HG03457 (cell line): Measurements from ENCODE around the gene SLC25A42.
"Not testable (repeated sequence)": the region's sequence is repeated elsewhere in the genome, so short reads cannot be mapped to it uniquely, and the experiment has no call there.

Experiments
- ATAC-seq: cut with Tn5 transposase; IDR thresholded peaks from one replicate; pipeline ENCODE4 v1.9.1; 2021; ENCODE audit warnings: moderate number of reproducible peaks; ENCODE audit not compliant: unreplicated experiment

Gene SLC25A42

GRCh38 chr19:19102566-19102965 lies 38.8 kb downstream of the SLC25A42 start:
- ATAC-seq, result not testable (repeated sequence)

DNA sequence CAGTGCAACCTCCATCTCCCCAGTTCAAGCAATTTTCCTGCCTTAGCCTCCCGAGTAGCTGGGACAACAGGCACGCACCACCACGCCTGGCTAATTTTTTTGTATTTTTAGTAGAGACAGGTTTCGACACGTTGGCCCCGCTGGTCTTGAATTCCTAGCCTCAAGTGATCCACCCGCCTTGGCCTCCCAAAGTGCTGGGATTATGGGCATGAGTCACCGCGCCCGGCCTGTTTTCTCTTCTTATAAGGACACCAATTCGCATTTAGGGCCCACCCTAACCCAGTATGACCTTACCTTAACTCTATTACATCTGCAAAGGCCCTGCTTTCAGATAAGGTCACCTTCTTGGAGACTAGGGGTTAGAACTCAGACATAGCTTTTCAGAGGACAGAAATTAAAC lies 39.4 kb downstream of the SLC25A42 start:
- ATAC-seq, result no peak

- no peak for ATAC-seq
These were observed 41.7 kb downstream of the SLC25A42 start for GRCh38 chr19:19105365-19106055.

DNA sequence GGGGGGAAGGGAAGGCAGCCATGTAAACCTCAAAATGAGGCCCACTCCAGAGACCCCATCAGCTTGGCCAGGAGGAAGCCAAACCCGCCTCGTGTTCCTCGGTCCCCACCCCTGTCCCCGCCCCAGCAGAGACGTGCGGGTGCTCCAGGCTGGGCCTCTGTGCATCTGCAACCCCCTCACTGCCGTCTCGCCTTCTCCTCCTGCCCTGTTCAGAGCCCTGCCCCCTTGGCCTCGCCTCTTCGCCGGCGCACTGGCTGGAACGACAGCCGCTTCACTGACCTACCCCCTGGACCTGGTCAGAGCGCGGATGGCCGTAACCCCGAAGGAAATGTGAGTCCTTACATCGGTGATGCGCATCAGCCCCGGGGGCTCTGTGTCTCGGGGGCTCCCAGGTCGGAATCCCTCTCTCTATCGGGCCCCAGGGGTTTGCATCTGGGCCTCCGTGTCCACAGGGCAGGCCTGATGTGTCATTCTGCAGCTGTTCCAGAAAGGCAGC lies 42.3 kb downstream of the SLC25A42 start:
- ATAC-seq, result no peak

- ATAC-seq, result not testable (repeated sequence)
These were observed 43.1 kb downstream of the SLC25A42 start for GRCh38 chr19:19106938-19107337.

DNA sequence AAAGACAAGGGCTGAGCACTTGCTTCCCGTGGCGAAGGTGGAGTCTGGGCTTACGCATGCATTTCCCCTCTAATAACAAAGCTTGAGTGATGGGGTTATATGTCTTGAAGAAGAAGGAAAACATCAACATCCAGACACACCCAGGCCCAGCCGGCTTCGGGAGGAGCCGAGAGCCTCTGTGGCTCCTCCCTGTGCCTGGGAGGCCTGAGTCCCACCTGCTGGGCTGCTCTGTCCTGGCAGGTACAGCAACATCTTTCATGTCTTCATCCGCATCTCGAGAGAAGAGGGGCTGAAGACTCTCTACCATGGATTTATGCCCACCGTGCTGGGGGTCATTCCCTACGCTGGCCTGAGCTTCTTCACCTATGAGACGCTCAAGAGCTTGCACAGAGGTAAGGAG lies 43.9 kb downstream of the SLC25A42 start:
- ATAC-seq, result no peak

- no peak for ATAC-seq
These were observed 45.8 kb downstream of the SLC25A42 start for GRCh38 chr19:19109601-19110000.

- no peak for ATAC-seq
These were observed 46.8 kb downstream of the SLC25A42 start for GRCh38 chr19:19110410-19111135.

GRCh38 chr19:19111136-19111835 lies 47.5 kb downstream of the SLC25A42 start:
- no peak for ATAC-seq

GRCh38 chr19:19111967-19112580 lies 48.3 kb downstream of the SLC25A42 start:
- ATAC-seq, result no peak

DNA sequence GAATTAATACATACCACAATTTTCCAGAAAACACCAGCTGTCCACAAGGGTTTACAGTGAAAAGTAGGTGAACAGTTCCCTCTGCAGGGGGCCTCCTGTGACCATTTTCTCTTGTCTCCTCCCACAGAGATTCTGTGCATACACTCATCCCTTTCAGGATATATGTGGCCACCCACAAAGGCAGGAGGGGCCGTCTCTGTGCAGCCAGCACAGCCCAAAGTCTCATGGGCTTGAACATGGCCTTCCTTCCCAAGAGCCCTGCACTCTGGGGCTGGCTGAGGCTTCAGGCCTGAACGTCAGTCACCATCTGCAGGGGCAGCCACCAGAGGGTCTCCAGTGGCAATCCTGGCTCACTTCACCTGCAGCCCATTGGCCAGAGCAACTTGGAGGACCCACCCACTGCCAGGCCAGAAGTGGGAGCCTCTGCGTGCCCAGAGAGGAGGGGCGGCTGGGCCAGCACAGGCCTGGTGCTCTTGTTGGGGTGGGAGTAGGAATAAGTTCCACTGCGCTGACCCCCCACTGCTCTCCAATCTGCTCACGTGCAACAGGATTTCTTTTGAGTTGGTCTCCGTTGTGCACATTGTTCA lies 49.3 kb downstream of the SLC25A42 start:
- no peak for ATAC-seq

GRCh38 chr19:19115954-19116353 lies 52.2 kb downstream of the SLC25A42 start:
- no peak for ATAC-seq

GRCh38 chr19:19119325-19120237 lies 55.8 kb downstream of the SLC25A42 start:
- no peak for ATAC-seq

- no peak for ATAC-seq
These were observed 56.8 kb downstream of the SLC25A42 start for GRCh38 chr19:19120308-19121231.

- no peak for ATAC-seq
These were observed 57.6 kb downstream of the SLC25A42 start for GRCh38 chr19:19121371-19121770.

DNA sequence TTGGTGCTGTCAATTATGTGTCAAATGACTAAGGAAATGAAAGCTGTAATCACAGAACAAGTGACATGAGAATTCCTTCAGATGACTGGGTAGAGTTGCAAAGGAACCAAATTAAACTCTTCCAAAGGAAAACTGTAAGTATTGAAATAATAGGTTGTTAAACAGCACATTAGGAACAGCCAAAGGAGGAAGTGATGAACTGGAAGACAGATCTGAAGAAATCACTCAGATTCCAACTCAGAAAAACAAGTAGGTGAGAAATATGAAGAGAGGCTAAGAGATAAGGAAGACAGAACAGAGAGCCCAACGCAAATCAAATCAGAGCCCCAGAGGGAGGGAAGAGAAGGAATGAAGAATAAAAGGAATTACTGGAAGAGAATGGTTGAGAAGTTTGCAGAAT lies 59.1 kb downstream of the SLC25A42 start:
- ATAC-seq, result no peak

- no peak for ATAC-seq
These were observed 59.6 kb downstream of the SLC25A42 start for GRCh38 chr19:19123386-19123785.

- no peak for ATAC-seq
These were observed 62.3 kb downstream of the SLC25A42 start for GRCh38 chr19:19126102-19126501.

- ATAC-seq, result no peak
These were observed 68.2 kb downstream of the SLC25A42 start for GRCh38 chr19:19131989-19132388.
